ENCODE measurements around the gene IRGC. TPM values are rescaled to one million over a fixed set of nuclear protein-coding genes. Genes with fewer than 3 reads are reported as not detected.
A peak's percentile ranks its signal among the peaks of the same experiment; 100 is the strongest.

Gene IRGC
- total and polyA plus RNA-seq, 2 donors = 0.02 TPM; not detected in 1

DNA sequence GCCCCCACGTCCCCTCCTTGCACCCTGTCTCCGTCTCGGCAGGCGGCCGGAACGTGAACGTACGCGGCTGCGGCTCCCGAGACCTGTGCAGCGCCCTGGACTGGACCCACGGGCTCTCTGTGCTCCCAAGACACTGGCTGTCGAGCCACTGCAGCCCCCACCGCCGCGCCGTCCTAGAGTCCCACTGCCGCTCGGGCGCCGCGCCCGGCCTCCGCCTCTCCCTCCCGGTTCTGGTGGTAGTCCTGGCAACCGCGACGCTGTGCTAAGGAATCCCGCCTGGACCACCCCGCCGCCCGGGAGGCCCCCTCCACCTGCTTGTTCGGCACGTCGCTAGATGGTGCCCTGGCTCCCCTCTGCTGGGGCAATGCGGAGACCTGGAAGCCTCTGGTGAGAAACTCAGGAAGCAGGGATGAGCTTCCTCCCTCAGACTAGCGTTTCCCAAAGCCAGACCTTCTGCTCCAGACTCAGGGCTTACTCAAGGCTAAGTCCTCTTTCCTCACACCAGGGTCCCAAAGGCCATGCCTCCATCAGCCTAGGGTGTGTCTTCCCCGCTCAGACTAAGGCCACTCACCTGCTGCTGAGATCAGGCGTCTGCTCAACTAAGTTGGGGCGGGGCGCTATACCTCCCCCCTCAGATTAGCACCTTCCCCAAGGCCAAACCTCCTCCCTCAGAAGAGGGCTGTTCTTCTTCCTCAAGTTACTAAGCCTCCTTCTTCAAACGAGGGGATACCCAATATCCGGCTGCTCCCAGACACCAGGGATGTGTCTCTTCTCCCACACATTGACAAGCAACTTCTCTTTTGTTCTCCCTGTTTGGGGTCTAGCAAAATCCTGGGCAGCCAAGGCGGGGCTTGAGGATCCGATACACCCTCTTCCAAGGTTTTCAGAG lies 16.1 kb upstream of the IRGC start:
- peaks cover 3 to 5% of the 10 kb centered on the region in 2 donors for H3K4me1 ChIP-seq (ENCODE audit: control insufficient read depth in 2 of 2, insufficient read depth in 2 of 2, low read length in 2 of 2)
- no peaks in the 10 kb centered on the region for H3K9me3 ChIP-seq (ENCODE audit: control insufficient read depth in 2 of 2, insufficient read depth in 1 of 2, low read length in 1 of 2)
- no peaks in the 10 kb centered on the region for H3K36me3 ChIP-seq (ENCODE audit: control insufficient read depth in 2 of 2, insufficient read depth in 2 of 2, low read length in 1 of 2)
- H3K4me3 ChIP-seq (ENCODE audit: low read length in 2 of 2) = no peak overlapping the region
- 19% methylated on average over 46 of the region's 46 CpGs for WGBS
- peaks cover 3 to 30% of the 10 kb centered on the region in 2 donors for H3K27me3 ChIP-seq (ENCODE audit: control insufficient read depth in 2 of 2, insufficient read depth in 1 of 2, low read length in 1 of 2)
- DNase-seq (ENCODE audit: low read depth in 6 of 9, low spot score in 9 of 9) = no peak
- peak overlapping the region in 1 of 2 donors; percentile 38 for H3K27ac ChIP-seq (ENCODE audit: low read depth in 1 of 2, low read length in 1 of 2)

DNA sequence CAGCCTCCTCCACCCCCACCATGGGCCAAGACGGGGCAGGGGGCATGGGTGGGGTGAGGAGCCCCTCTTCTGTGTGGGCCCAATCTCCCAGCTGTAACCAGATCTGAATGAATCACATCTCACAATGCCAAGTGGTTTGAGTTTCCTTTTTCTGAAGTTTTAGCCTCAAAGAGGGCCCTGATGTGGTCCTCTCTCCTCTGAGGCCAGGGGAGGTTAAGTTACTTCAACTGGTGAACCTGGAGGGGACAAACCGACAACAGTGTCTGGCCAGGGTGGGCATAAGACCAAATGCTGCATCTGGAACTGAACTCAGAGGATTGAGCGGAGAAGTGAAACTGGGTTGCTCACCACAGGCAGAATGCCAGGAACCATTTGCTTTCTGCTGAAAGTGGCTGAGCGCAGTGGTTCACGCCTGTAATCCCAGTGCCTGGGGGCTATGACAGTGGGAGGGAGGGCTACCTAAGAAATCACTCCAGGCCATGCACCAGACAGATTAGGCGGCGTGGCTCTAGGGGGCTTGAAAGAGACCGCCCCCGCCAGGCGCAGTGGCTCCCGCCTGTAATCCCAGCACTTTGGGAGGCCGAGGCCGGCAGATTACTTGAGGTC lies 15.4 kb upstream of the IRGC start:
- no peak overlapping the region for H3K4me3 ChIP-seq (ENCODE audit: low read length in 2 of 2)
- H3K27me3 ChIP-seq (ENCODE audit: control insufficient read depth in 2 of 2, insufficient read depth in 1 of 2, low read length in 1 of 2) = peaks cover 3 to 30% of the 10 kb centered on the region in 2 donors
- no peaks in the 10 kb centered on the region for H3K36me3 ChIP-seq (ENCODE audit: control insufficient read depth in 2 of 2, insufficient read depth in 2 of 2, low read length in 1 of 2)
- peak in 1 of 9 donors; percentile 21 for DNase-seq (ENCODE audit: low read depth in 6 of 9, low spot score in 9 of 9)
- peak overlapping the region; percentile 38 to 73 for H3K27ac ChIP-seq (ENCODE audit: low read depth in 1 of 2, low read length in 1 of 2)
- no peaks in the 10 kb centered on the region for H3K9me3 ChIP-seq (ENCODE audit: control insufficient read depth in 2 of 2, insufficient read depth in 1 of 2, low read length in 1 of 2)
- 78% methylated on average over 13 of the region's 13 CpGs for WGBS
- H3K4me1 ChIP-seq (ENCODE audit: control insufficient read depth in 2 of 2, insufficient read depth in 2 of 2, low read length in 2 of 2) = peaks cover 3 to 5% of the 10 kb centered on the region in 2 donors

DNA sequence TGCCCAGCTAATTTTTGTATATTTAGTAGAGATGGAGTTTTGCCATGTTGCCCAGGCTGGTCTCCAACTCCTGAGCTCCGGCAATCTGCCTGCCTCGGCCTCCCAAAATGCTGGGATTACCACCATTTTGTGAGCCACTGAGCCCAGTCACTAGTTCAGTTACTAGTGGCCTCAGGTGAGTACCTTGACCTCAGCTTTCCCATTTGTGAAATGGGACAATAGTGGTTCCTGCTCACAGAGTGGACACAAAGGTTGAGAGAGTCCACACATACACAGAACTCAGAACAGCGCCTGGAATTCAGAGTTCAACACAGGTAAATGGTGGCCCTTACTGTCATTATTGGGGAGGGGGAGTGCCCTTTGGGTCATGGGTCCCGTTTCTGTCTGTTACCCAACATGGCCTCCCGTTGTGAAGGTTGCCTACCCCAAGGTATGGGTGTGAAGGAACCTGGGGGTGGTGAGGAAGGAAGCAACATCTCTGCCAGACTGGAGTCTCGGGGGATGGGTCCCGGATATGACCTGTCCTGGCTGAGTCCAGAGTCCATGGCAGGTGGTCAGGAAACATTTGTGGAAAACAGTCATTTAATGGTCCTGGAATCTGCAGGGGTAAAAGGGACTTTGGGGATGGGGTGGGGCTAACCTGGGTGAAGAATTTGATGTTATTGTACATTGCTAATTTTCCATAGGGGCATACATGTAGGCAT lies 11.7 kb upstream of the IRGC start:
- Histone ChIP-seq H3K27me3 (ENCODE audit: control insufficient read depth in 2 of 2, insufficient read depth in 1 of 2, low read length in 1 of 2) (peaks cover 3 to 17% of the 10 kb centered on the region in 2 donors), H3K9me3 (ENCODE audit: control insufficient read depth in 2 of 2, insufficient read depth in 1 of 2, low read length in 1 of 2) (peaks cover 0 to 7% of the 10 kb centered on the region in 2 donors), H3K27ac (ENCODE audit: low read depth in 1 of 2, low read length in 1 of 2) (no peak overlapping the region), H3K36me3 (ENCODE audit: control insufficient read depth in 2 of 2, insufficient read depth in 2 of 2, low read length in 1 of 2) (no peaks in the 10 kb centered on the region), H3K4me3 (ENCODE audit: low read length in 2 of 2) (no peak overlapping the region), H3K4me1 (ENCODE audit: control insufficient read depth in 2 of 2, insufficient read depth in 2 of 2, low read length in 2 of 2) (peaks cover 3 to 5% of the 10 kb centered on the region in 2 donors)
- DNase-seq (ENCODE audit: low read depth in 6 of 9, low spot score in 9 of 9) = no peak
- 90% methylated on average over 7 of the region's 7 CpGs for WGBS

DNA sequence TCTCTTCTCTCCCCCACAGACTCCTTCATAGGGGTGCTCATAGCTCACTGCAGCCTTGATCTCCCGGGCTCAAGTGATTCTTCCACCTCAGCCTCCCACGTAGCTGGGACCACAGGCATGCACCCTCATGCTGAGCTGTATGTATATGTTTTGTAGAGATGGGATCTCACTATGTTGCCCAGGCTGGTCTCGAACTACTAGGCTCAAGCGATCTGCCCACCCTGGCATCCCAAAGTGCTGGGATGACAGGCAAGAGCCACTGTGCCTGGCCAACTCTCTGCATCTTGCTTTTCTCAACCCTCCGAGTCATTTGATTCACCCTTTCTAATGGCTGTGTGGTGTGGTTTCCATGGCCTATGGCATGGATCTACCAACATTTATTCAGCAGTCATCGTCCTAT lies 10.1 kb upstream of the IRGC start:
- Histone ChIP-seq H3K4me3 (ENCODE audit: low read length in 2 of 2) (no peak overlapping the region), H3K27me3 (ENCODE audit: control insufficient read depth in 2 of 2, insufficient read depth in 1 of 2, low read length in 1 of 2) (peaks cover 0 to 1% of the 10 kb centered on the region in 2 donors), H3K9me3 (ENCODE audit: control insufficient read depth in 2 of 2, insufficient read depth in 1 of 2, low read length in 1 of 2) (peaks cover 0 to 7% of the 10 kb centered on the region in 2 donors), H3K36me3 (ENCODE audit: control insufficient read depth in 2 of 2, insufficient read depth in 2 of 2, low read length in 1 of 2) (no peaks in the 10 kb centered on the region), H3K4me1 (ENCODE audit: control insufficient read depth in 2 of 2, insufficient read depth in 2 of 2, low read length in 2 of 2) (peaks cover 0 to 1% of the 10 kb centered on the region in 2 donors), H3K27ac (ENCODE audit: low read depth in 1 of 2, low read length in 1 of 2) (no peak overlapping the region)
- no peak for DNase-seq (ENCODE audit: low read depth in 6 of 9, low spot score in 9 of 9)
- WGBS = 89% methylated on average over 6 of the region's 6 CpGs

DNA sequence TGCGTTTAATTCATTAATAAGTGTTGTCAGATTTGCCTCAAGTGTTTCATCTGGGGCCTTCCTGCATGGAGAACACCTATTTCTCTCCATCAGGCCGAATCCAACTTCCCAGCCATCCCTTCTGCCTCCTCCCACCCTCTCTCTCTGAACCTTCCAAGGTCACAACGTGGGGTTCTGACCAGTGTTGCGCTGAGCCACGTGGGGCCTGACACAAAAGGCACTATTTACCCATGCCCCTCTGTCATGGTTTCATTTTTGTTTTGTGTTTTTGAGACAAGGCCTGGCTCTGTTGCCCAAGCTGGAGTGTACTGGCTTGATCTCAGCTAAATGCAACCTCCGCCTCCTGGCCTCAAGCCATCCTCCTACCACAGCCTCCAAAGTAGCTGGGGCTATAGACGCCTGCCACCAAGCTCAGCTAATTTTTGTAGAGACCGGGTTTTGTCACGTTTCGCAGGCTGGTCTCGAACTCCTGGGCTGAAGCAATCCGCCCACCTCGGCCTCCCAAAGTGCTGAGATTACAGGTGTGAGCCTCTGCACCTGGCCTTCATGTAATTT lies 8.6 kb upstream of the IRGC start:
- H3K4me1 ChIP-seq (ENCODE audit: control insufficient read depth in 2 of 2, insufficient read depth in 2 of 2, low read length in 2 of 2) = no peaks in the 10 kb centered on the region
- no peak for DNase-seq (ENCODE audit: low read depth in 6 of 9, low spot score in 9 of 9)
- H3K27me3 ChIP-seq (ENCODE audit: control insufficient read depth in 2 of 2, insufficient read depth in 1 of 2, low read length in 1 of 2) = no peaks in the 10 kb centered on the region
- no peak overlapping the region for H3K27ac ChIP-seq (ENCODE audit: low read depth in 1 of 2, low read length in 1 of 2)
- no peaks in the 10 kb centered on the region for H3K36me3 ChIP-seq (ENCODE audit: control insufficient read depth in 2 of 2, insufficient read depth in 2 of 2, low read length in 1 of 2)
- WGBS = 93% methylated on average over 13 of the region's 13 CpGs
- no peak overlapping the region for H3K4me3 ChIP-seq (ENCODE audit: low read length in 2 of 2)
- H3K9me3 ChIP-seq (ENCODE audit: control insufficient read depth in 2 of 2, insufficient read depth in 1 of 2, low read length in 1 of 2) = peaks cover 0 to 7% of the 10 kb centered on the region in 2 donors

DNA sequence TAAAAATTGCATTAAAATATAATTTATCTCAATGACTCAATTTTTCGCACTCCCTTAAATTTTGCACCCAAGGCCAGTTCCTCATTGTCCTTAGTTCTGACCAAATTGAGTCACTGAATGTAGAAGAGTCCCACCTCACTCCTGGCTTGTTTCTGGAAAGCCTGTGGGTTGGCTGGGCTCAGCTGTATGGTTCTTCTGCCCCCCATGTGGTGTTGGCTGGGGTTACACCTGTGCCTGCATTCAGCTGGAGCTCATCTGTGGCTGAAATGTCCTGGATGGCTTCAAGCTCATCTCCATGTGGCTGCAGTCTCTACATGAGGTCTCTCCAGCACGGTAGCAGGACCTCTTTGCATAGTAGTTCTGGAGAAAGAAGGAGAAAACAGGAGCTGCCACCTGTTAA lies 7.2 kb upstream of the IRGC start:
- peaks cover 0 to 7% of the 10 kb centered on the region in 2 donors for H3K9me3 ChIP-seq (ENCODE audit: control insufficient read depth in 2 of 2, insufficient read depth in 1 of 2, low read length in 1 of 2)
- no peaks in the 10 kb centered on the region for H3K4me1 ChIP-seq (ENCODE audit: control insufficient read depth in 2 of 2, insufficient read depth in 2 of 2, low read length in 2 of 2)
- no peaks in the 10 kb centered on the region for H3K36me3 ChIP-seq (ENCODE audit: control insufficient read depth in 2 of 2, insufficient read depth in 2 of 2, low read length in 1 of 2)
- no peak overlapping the region for H3K4me3 ChIP-seq (ENCODE audit: low read length in 2 of 2)
- no peaks in the 10 kb centered on the region for H3K27me3 ChIP-seq (ENCODE audit: control insufficient read depth in 2 of 2, insufficient read depth in 1 of 2, low read length in 1 of 2)
- DNase-seq (ENCODE audit: low read depth in 6 of 9, low spot score in 9 of 9) = no peak
- no peak overlapping the region for H3K27ac ChIP-seq (ENCODE audit: low read depth in 1 of 2, low read length in 1 of 2)
- 64% methylated on average over 2 of the region's 2 CpGs for WGBS

DNA sequence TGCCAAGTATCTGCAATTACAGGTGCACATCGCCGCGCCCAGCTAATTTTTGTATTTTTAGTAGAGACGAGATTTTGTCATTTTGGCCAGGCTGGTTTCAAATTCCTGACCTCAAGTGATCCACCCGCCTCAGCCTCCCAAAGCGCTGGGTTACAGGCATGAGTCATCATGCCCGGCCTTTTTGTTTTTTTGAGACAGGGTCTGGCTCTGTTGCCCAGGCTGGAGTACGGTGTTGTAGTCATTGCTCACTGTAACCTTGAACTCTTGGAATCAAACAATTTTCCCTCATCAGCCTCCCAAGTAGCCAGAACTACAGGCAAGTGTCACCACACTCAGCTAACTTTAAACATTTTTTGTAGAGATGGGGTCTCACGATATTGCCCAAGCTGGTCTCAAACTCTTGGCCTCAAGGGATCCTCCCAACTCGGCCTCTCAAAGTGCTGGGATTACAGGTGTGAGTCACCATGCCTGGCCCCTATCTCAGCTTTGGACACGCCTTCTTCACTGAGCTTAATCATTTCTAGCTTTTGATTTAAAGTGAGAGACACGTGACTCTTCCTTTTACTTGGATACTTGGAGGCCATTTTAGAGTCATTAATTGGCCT lies 4.0 kb upstream of the IRGC start:
- Histone ChIP-seq H3K9me3 (ENCODE audit: control insufficient read depth in 2 of 2, insufficient read depth in 1 of 2, low read length in 1 of 2) (peaks cover 0 to 7% of the 10 kb centered on the region in 2 donors), H3K4me3 (ENCODE audit: low read length in 2 of 2) (no peak overlapping the region), H3K27me3 (ENCODE audit: control insufficient read depth in 2 of 2, insufficient read depth in 1 of 2, low read length in 1 of 2) (no peaks in the 10 kb centered on the region), H3K36me3 (ENCODE audit: control insufficient read depth in 2 of 2, insufficient read depth in 2 of 2, low read length in 1 of 2) (no peaks in the 10 kb centered on the region), H3K4me1 (ENCODE audit: control insufficient read depth in 2 of 2, insufficient read depth in 2 of 2, low read length in 2 of 2) (no peaks in the 10 kb centered on the region), H3K27ac (ENCODE audit: low read depth in 1 of 2, low read length in 1 of 2) (no peak overlapping the region)
- WGBS = 90% methylated on average over 12 of the region's 12 CpGs
- no peak for DNase-seq (ENCODE audit: low read depth in 6 of 9, low spot score in 9 of 9)

DNA sequence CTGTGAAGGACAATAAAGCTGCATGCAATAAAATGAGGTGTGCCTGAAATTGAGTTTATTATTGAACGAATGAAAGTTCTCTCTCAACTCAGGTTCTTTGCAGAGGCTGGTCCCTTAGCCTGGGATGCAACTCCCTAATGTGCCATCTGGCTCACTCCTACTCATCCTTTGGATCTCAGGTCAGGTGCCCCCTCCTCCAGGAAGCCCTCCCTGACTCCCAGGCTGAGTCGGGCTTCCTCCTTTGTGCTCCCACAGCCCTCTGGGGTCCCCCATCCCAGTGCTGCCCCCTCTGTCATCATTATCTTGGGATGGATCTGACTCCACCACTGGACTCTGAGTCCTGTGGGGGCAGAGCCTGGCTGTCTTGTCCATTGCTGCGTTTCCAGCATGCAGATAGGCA lies 2.7 kb upstream of the IRGC start:
- Histone ChIP-seq H3K9me3 (ENCODE audit: control insufficient read depth in 2 of 2, insufficient read depth in 1 of 2, low read length in 1 of 2) (peaks cover 0 to 6% of the 10 kb centered on the region in 2 donors), H3K36me3 (ENCODE audit: control insufficient read depth in 2 of 2, insufficient read depth in 2 of 2, low read length in 1 of 2) (no peaks in the 10 kb centered on the region), H3K4me3 (ENCODE audit: low read length in 2 of 2) (no peak overlapping the region), H3K27ac (ENCODE audit: low read depth in 1 of 2, low read length in 1 of 2) (no peak overlapping the region), H3K27me3 (ENCODE audit: control insufficient read depth in 2 of 2, insufficient read depth in 1 of 2, low read length in 1 of 2) (no peaks in the 10 kb centered on the region), H3K4me1 (ENCODE audit: control insufficient read depth in 2 of 2, insufficient read depth in 2 of 2, low read length in 2 of 2) (no peaks in the 10 kb centered on the region)
- no peak for DNase-seq (ENCODE audit: low read depth in 6 of 9, low spot score in 9 of 9)
- 90% methylated on average over 3 of the region's 3 CpGs for WGBS

All from thymus (tissue), 11 donors.